Activated CD8-positive, alpha-beta memory T cell treated with anti-CD3 and anti-CD28 coated beads for 1 hour (primary cell): ENCODE data around the gene ZSCAN12.

ENCODE experiments used
- DNase-seq, 2 donors: peaks; one replicate each; pipeline ENCODE4 v3.0.0-alpha.2; 2020; ENCODE audit warnings: low read depth in 1 of 2; ENCODE audit errors: extremely low read depth in 1 of 2

ZSCAN12 gene

GRCh38 chr6:28354688-28355554 lies 44.6 kb downstream of the ZSCAN12 start:
- DNase-seq: no peak

GRCh38 chr6:28353981-28354676 lies 45.4 kb downstream of the ZSCAN12 start:
- DNase-seq: no peak

- no peak for DNase-seq
Observed at GRCh38 chr6:28353356-28353755, 46.2 kb downstream of the ZSCAN12 start.

- DNase-seq: no peak
Observed at GRCh38 chr6:28351493-28351925, 48.0 kb downstream of the ZSCAN12 start.

- DNase-seq: no peak
Observed at GRCh38 chr6:28351087-28351486, 48.5 kb downstream of the ZSCAN12 start.

GRCh38 chr6:28349892-28350737 lies 49.4 kb downstream of the ZSCAN12 start, which contains the start of gene ZKSCAN3:
Gene ZKSCAN3 (plus strand): TSS chr6:28349947. CDS start chr6:28359587, 9,640 bp downstream.
- peak; percentile 43 to 75 for DNase-seq

GRCh38 chr6:28349344-28349891 lies 50.1 kb downstream of the ZSCAN12 start:
- DNase-seq: no peak

- no peak for DNase-seq
Observed at GRCh38 chr6:28347119-28347518, 52.4 kb downstream of the ZSCAN12 start.

GRCh38 chr6:28345201-28345600 lies 54.3 kb downstream of the ZSCAN12 start:
- no peak for DNase-seq

- DNase-seq: no peak
Observed at GRCh38 chr6:28343898-28344677, 55.5 kb downstream of the ZSCAN12 start.

- no peak for DNase-seq
Observed at GRCh38 chr6:28340310-28341095, 59.0 kb downstream of the ZSCAN12 start.

GRCh38 chr6:28337121-28337520 lies 62.4 kb downstream of the ZSCAN12 start:
- no peak for DNase-seq

GRCh38 chr6:28336284-28337120 lies 63.0 kb downstream of the ZSCAN12 start:
- no peak for DNase-seq

- peak; percentile 54 to 68 for DNase-seq
Observed at GRCh38 chr6:28335564-28336283, 63.8 kb downstream of the ZSCAN12 start, which contains the start of gene ZSCAN31. Gene ZSCAN31 (minus strand): TSS chr6:28336148. CDS start chr6:28329683, 6,465 bp downstream.

GRCh38 chr6:28335040-28335563 lies 64.4 kb downstream of the ZSCAN12 start:
- no peak for DNase-seq

- no peak for DNase-seq
Observed at GRCh38 chr6:28334286-28335039, 65.1 kb downstream of the ZSCAN12 start.
